Endothelial cell of umbilical vein (primary cell): ENCODE measurements around the gene HOXB5. TPM values are rescaled to one million over a fixed set of nuclear protein-coding genes. Genes with fewer than 3 reads are reported as not detected.

Experiments
- BruUV-seq: library from RNA; stranded (reverse); fragments of 400-500 nt; replicated peaks from 2 replicates; lab custom pipeline; 2021; lab: Mats Ljungman, UMichigan
- CTCF ChIA-PET: fragments of 300-600, 350-600 bp; sonication (Branson Sonifier 250); formaldehyde crosslinking; loops from one replicate; lab custom pipeline; 2021; ENCODE audit warnings: antibody characterized with exemption, inconsistent platforms; lab: Charles Lee
- POLR2A ChIA-PET: fragments of 300-600, 350-600 bp; sonication (Branson Sonifier 250); formaldehyde crosslinking; loops from one replicate; lab custom pipeline; 2021; ENCODE audit warnings: antibody characterized with exemption, inconsistent platforms; lab: Charles Lee
- DNase-seq: peaks from one replicate; pipeline ENCODE4 v3.0.0-alpha.2; 2011; ENCODE audit warnings: low read depth, low spot score
- FAIRE-seq: peaks from 2 replicates; lab custom pipeline; 2011; peaks lifted over from hg19 to GRCh38; lab: Jason Lieb, UNC
- H2AFZ ChIP-seq: 2 replicates; pipeline ENCODE4 v1.6.0; 2012; ENCODE audit warnings: low read depth, low read length, control low read depth, inconsistent platforms
- H3K27ac ChIP-seq: 2 replicates; pipeline ENCODE4 v1.5.1; 2011; ENCODE audit warnings: low read depth, mild to moderate bottlenecking, control low read depth, low read length, moderate library complexity; ENCODE audit not compliant: insufficient read depth
- H3K27me3 ChIP-seq, 2 experiments: 2 replicates each; pipeline versions ENCODE4 v1.6.0 to v1.6.1; 2011; ENCODE audit warnings: low read length in 2 of 2, mixed read lengths in 1 of 2; ENCODE audit not compliant: control insufficient read depth in 2 of 2, insufficient read depth in 2 of 2
- H3K36me3 ChIP-seq, 2 experiments: 2 replicates in 1 of 2; 3 replicates in 1 of 2; pipeline ENCODE4 v1.5.1; 2011; ENCODE audit warnings: low read length in 2 of 2, mild to moderate bottlenecking in 1 of 2, moderate library complexity in 1 of 2; ENCODE audit not compliant: control insufficient read depth in 2 of 2, insufficient read depth in 2 of 2; ENCODE audit errors: extremely low read depth in 1 of 2
- H3K4me1 ChIP-seq: 3 replicates; pipeline ENCODE4 v1.5.1; 2011; ENCODE audit warnings: mild to moderate bottlenecking, low read length; ENCODE audit not compliant: control insufficient read depth, insufficient read depth; ENCODE audit errors: extremely low read depth
- H3K4me2 ChIP-seq: 2 replicates; pipeline ENCODE4 v1.6.1; 2011; ENCODE audit warnings: low read length, control low read depth, mixed read lengths; ENCODE audit not compliant: insufficient read depth
- H3K4me3 ChIP-seq, 3 experiments: fragments of 200-600 bp in 1 of 3; sonication (generic), shearing (Covaris generic) in 1 of 3; replicated peaks in 1 of 3; 2 replicates each; pipeline ENCODE4 v1.5.1; 2011 to 2016; ENCODE audit warnings: control low read depth in 3 of 3, low read length in 3 of 3, mild to moderate bottlenecking in 2 of 3, inconsistent platforms in 1 of 3, low read depth in 1 of 3, moderate library complexity in 1 of 3; ENCODE audit not compliant: insufficient read depth in 1 of 3
- H3K79me2 ChIP-seq: 2 replicates; pipeline ENCODE4 v1.6.0; 2012; ENCODE audit warnings: low read length, inconsistent platforms; ENCODE audit not compliant: control insufficient read depth, insufficient read depth
- H3K9ac ChIP-seq: replicated peaks from 2 replicates; pipeline ENCODE3; 2011; ENCODE audit warnings: low read length, control low read depth; ENCODE audit not compliant: insufficient read depth; ENCODE audit errors: extremely low read depth
- H3K9me1 ChIP-seq: replicated peaks from 3 replicates; pipeline ENCODE4 v1.6.0; 2011; ENCODE audit warnings: mild to moderate bottlenecking, low read length; ENCODE audit not compliant: control insufficient read depth, insufficient read depth; ENCODE audit errors: extremely low read depth
- H3K9me3 ChIP-seq: replicated peaks from 2 replicates; pipeline ENCODE4 v1.5.1; 2012; ENCODE audit warnings: low read length, inconsistent platforms; ENCODE audit not compliant: control insufficient read depth, insufficient read depth
- H4K20me1 ChIP-seq: replicated peaks from 2 replicates; pipeline ENCODE3; 2011; ENCODE audit warnings: mild to moderate bottlenecking, low read length; ENCODE audit not compliant: control insufficient read depth, insufficient read depth; ENCODE audit errors: extremely low read depth
- CTCF ChIP-seq, 2 donors: IDR thresholded peaks; 1 replicate in 1 of 2; 2 replicates in 1 of 2; pipeline ENCODE4 v1.5.1; 2011; ENCODE audit warnings: low read length in 2 of 2, mild to moderate bottlenecking in 2 of 2, moderate library complexity in 2 of 2, control low read depth in 1 of 2, inconsistent platforms in 1 of 2, low read depth in 1 of 2; ENCODE audit not compliant: insufficient read depth in 1 of 2; ENCODE audit errors: extremely low read depth in 1 of 2
- EZH2 ChIP-seq: IDR thresholded peaks from 2 replicates; pipeline ENCODE4 v1.6.1; 2012; ENCODE audit warnings: borderline replicate concordance, low read depth, mild to moderate bottlenecking, moderate library complexity, low read length, inconsistent platforms; ENCODE audit not compliant: severe bottlenecking
- FOS ChIP-seq: IDR thresholded peaks from 2 replicates; pipeline ENCODE4 v1.6.1; 2011; ENCODE audit warnings: mild to moderate bottlenecking, low read length, moderate library complexity, borderline replicate concordance; ENCODE audit not compliant: insufficient read depth
- GATA2 ChIP-seq: IDR thresholded peaks from 2 replicates; pipeline ENCODE4 v1.7.0; 2011; ENCODE audit warnings: low read depth, mild to moderate bottlenecking, moderate library complexity, mixed read lengths, low read length; ENCODE audit not compliant: insufficient read length, insufficient read depth
- JUN ChIP-seq: IDR thresholded peaks from 2 replicates; pipeline ENCODE4 v1.6.1; 2011; ENCODE audit warnings: borderline replicate concordance, low read depth; ENCODE audit not compliant: insufficient read length, insufficient read depth
- MYC ChIP-seq: IDR thresholded peaks from one replicate; pipeline ENCODE4 v1.6.1; 2011; ENCODE audit warnings: mild to moderate bottlenecking, low read depth, low read length
- POLR2A ChIP-seq: IDR thresholded peaks from 2 replicates; pipeline ENCODE4 v1.6.1; 2012; ENCODE audit warnings: low read depth, mild to moderate bottlenecking, control low read depth, low read length
- POLR2AphosphoS5 ChIP-seq: IDR thresholded peaks from 2 replicates; pipeline ENCODE4 v1.6.1; 2012; ENCODE audit warnings: low read depth, mild to moderate bottlenecking, control low read depth, low read length, moderate library complexity; ENCODE audit not compliant: insufficient read depth
- dilution Hi-C: fragments of 300-500 bp; cut with MboI; formaldehyde crosslinking; loops from one replicate; pipeline ENCODE4 v1.15.0; 2019; ENCODE audit warnings: low sequenced_read_pairs; ENCODE audit not compliant: extremely low pct_ligation_motif_present
- intact Hi-C: fragments of 100-400 bp; cut with micrococcal nuclease; formaldehyde crosslinking; loops from one replicate; pipeline ENCODE4 v1.10.0; 2022
- polyA plus RNA-seq, 4 experiments: library from polyadenylated mRNA; depleted of rRNA in 3 of 4; stranded (reverse) in 3 of 4; unstranded in 1 of 4; fragments of >200 nt; gene quantifications; 2 replicates each; pipeline versions ENCODE4 v1.2.1 to v1.2.3, GENCODE V29; 2011 to 2012; ENCODE audit warnings: missing spikeins in 1 of 4
- total RNA-seq: library from RNA; stranded (reverse); gene quantifications from 2 replicates; pipeline ENCODE4 v1.2.3, GENCODE V29; 2021
- TF ChIP-seq, protein P1 (sequence below): IDR thresholded peaks from 2 replicates; pipeline ENCODE4 v1.6.1; 2011; ENCODE audit not compliant: insufficient read depth, insufficient read length

HOXB5 gene
- total and polyA plus RNA-seq, 2 donors (not counting 3 experiments of a cell fraction or from before 2014, with no cell fraction given): 2.0 to 8.5 TPM

DNA sequence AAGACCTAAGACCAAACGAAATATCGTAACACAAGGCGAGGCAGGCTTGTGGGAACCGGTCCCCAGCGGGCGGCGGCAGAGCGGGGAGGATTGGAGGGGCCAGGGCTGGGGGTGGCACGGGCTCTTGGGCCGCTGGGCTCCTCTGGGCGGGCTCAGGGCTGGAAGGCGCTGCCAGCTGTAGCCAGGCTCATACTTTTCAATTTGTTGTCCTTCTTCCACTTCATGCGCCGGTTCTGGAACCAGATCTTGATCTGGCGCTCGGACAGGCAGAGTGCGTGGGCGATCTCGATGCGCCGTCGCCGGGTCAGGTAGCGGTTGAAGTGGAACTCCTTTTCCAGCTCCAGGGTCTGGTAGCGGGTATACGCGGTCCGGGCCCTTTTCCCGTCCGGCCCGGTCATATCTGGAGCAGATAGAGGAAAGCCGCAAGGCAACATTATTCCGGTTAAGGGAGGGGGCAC, 1.5 kb downstream of the HOXB5 start:
- H3K4me2 ChIP-seq: no peak overlapping the region
- no peak for FAIRE-seq
- H3K9me1 ChIP-seq: no peaks in the 10 kb centered on the region
- H3K27ac ChIP-seq: no peak overlapping the region
- H2AFZ ChIP-seq: no peak overlapping the region
- no TSS peak for BruUV-seq
- dilution Hi-C loops: no loop called here
- H3K27me3 ChIP-seq: no peaks in the 10 kb centered on the region
- H3K9ac ChIP-seq: no peak overlapping the region
- no peak overlapping the region for H3K4me3 ChIP-seq
- peaks cover 26% of the 10 kb centered on the region for H3K79me2 ChIP-seq
- peaks cover 30% of the 10 kb centered on the region for H3K4me1 ChIP-seq
- TF ChIP-seq MYC (no peak), POLR2AphosphoS5 (no peak), JUN (no peak), FOS (no peak), CTCF (IDR thresholded peaks at IDR 0.05; ENCODE audit: extremely low read depth in 1 of 2, insufficient read depth in 1 of 2, low read depth in 1 of 2, low read length in 2 of 2) (no peak), EZH2 (no peak), GATA2 (no peak), POLR2A (no peak)
- TF ChIP-seq, protein P1, sequence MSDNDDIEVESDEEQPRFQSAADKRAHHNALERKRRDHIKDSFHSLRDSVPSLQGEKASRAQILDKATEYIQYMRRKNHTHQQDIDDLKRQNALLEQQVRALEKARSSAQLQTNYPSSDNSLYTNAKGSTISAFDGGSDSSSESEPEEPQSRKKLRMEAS: no peak
- intact Hi-C loops: no loop called here
- ChIA-PET CTCF (interaction anchor here (0.6 to 4.2 kb wide), 12 partner anchors 35 to 333 kb away, joined by 3 to 31 read pairs (median 6); no protein-coding TSS in a partner anchor), POLR2A (interaction anchor here (0.6 kb wide), 1 partner anchor 12 kb away, joined by 6 read pairs; no protein-coding TSS in a partner anchor)
- no peak for DNase-seq
- peaks cover 3 to 11% of the 10 kb centered on the region in 2 experiments for H3K36me3 ChIP-seq
- no peaks in the 10 kb centered on the region for H3K9me3 ChIP-seq
- H4K20me1 ChIP-seq: no peaks in the 10 kb centered on the region
